GM12873 (cell line): ENCODE measurements around the gene PPIL1.

Experiments used
- CTCF ChIP-seq: IDR thresholded peaks from 2 replicates; pipeline ENCODE4 v1.5.1; 2012; ENCODE audit warnings: low read depth, mild to moderate bottlenecking, moderate library complexity, low read length, control low read depth; ENCODE audit not compliant: insufficient read depth; ENCODE audit errors: missing control alignments

PPIL1 gene

GRCh38 chr6:36844232-36845170, 30.1 kb downstream of the PPIL1 start:
- TF ChIP-seq CTCF = no peak

GRCh38 chr6:36843170-36843569, 31.4 kb downstream of the PPIL1 start:
- TF ChIP-seq CTCF = no peak

- no peak for TF ChIP-seq CTCF
Measured at GRCh38 chr6:36841756-36842155, 32.8 kb downstream of the PPIL1 start.

- no peak for TF ChIP-seq CTCF
Measured at GRCh38 chr6:36840432-36841403, 33.9 kb downstream of the PPIL1 start.

GRCh38 chr6:36839749-36840431, 34.7 kb downstream of the PPIL1 start:
- peak; percentile 15 for TF ChIP-seq CTCF

- TF ChIP-seq CTCF = no peak
Measured at GRCh38 chr6:36838896-36839748, 35.5 kb downstream of the PPIL1 start, which contains the start of gene CPNE5. TSS of gene CPNE5 (minus strand) at chr6:36839444. CDS start at chr6:36839377, 67 bp downstream.
